DMS153 treated with DMSO at 0.1 percent for 48 hours (cell line): ENCODE data around the gene PTPRM.

ENCODE experiments used
- DNase-seq: peaks from one replicate; lab custom pipeline; 2025; ENCODE audit not compliant: unreplicated experiment; lab: John Stamatoyannopoulos, UW

Gene PTPRM

GRCh38 chr18:8296886-8297616, 729.9 kb downstream of the PTPRM start:
- no peak for DNase-seq

DNA sequence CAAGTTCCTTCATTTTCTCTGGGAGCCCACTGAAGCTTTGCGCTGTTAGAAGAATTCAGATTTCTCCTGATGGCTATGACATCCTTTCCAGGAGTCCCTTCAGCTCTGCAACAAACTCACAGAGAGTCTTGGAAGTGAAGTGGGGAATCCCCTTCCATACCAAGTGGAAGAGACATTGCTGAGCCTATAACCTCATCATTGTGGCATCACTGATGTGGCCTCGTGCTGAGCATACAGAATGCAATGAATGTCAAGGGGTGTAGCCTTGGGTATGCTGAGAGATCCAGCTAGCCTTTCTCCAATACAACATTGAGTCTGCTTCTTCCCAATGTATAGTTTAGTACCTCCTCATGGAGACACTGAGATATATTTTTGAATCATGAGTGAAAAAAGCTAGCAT, 731.1 kb downstream of the PTPRM start:
- DNase-seq: no peak

DNA sequence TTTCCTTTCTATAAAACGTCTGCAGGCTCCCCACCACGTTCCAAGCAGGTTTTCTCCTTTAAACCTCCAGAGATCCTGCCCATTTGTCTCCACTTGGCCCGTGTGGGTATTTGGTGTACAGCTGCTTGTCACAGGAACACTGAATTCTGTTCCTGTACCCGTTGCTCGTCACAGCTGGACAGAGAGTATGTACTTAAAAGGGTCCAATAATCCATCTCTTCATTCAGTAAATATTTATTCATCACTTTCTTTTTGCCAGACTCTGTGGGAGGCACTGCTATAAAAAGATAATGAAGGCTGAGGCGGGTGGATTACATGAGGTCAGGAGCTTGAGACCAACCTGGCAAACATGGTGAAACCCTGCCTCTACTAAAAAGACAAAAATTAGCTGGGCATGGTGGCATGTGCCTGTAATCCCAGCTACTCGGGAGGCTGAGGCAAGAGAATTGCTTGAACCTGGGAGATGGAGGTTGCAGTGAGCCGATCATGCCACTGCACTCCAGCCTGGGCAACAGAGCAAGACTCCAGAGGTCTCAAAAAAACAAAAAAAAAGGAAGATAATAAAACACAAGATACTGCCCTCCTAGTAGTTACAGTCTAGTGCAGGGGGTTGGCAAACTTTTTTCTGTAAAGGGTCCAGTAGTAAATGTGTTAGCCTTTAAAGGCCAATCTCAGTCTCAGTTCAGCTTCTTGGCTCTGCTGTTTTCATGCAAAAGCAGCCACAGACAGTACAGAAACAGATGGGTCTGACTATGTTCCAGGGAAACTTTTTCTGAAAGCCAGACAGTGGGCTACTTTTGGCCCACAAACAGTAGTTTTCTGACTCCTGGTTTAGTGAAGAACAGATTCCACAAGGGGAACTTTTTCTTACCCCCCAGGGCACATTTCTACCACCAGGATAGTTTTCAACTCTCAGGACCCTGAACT, 732.2 kb downstream of the PTPRM start:
- no peak for DNase-seq

DNA sequence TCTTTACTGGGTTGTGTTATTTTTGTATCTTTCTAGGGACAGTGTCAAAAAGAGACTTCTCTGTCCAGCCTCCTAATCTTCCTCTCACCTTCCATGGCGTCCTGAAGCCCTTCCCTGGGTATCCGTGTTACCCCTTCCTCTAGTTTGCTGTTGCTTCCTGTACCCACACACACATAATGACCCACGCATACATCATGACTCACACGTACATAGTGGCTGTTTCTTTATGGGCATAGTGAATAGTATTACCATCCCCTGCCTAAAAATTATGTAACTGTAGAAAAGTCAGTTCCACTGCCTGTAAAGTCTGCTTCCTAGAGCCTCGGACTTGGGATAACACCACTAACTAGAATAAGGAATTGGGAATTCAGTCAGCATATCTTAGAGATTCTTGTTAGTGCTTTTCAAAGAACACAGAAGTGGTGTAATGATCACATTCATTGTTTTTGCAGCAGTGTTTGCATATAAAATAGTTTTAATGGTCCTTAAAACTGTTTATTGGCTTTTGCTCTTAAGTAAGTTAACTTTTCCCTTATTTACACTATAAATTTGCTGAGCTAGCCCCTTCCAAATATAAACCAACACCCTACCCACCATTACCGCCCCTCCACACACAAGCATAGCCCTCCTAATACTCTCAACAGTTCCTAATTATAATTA, 733.8 kb downstream of the PTPRM start:
- DNase-seq: no peak

DNA sequence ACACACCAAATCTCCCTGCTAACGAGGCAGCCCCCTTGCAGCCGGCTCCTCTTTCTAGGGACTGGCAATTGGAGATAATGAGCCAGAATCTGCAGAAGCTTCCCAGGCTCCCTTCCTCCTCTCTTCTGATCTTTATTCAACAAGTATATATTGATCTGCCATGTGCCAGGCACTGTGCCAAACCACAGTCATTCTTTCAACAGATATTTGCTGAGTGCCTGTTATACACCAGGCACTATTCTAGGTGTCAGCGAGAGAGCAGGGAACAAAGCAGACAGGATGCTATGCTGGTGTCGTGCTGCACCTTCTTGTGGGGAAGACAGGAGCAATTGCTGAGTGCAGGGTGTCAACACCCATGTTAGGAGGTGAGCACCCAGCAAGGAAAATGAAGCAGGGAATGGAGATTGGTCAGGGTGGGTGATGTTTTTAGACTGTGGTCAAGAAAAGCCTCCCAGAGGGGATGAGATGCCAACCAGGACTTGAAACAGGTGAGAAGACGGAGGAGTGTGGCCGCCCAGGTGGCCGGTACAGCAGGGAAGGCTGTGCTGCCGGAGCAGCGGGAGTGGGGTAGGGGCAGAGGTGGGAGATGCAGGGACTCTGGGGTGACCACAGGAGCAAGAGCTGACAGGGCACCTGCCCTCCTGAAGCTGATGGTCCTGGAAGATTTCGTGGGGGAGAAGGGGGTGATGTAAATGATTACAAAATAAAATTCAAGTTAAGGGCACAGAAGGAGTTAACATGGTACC, 734.5 kb downstream of the PTPRM start:
- DNase-seq: peak; percentile 40

GRCh38 chr18:8303151-8303755, 736.1 kb downstream of the PTPRM start:
- no peak for DNase-seq

DNA sequence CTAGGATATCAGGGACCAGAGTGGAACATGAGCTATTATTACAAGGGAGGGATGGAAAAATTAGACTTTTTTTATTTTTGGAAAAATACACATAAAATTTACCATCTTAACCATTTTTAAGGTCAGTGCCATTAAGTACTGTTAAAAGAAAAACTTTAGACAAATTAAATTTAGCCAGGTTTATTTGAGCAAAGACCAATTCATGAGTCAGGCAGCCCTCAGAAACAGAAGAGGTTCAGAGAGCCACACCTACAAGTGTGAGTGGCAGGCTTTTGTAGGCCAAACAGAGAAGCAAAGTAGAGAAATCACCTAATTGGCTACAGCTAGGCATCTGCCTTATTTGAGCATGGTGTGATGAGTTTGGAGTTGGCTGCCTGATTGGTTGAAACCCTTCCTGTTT, 740.8 kb downstream of the PTPRM start:
- DNase-seq: no peak

DNA sequence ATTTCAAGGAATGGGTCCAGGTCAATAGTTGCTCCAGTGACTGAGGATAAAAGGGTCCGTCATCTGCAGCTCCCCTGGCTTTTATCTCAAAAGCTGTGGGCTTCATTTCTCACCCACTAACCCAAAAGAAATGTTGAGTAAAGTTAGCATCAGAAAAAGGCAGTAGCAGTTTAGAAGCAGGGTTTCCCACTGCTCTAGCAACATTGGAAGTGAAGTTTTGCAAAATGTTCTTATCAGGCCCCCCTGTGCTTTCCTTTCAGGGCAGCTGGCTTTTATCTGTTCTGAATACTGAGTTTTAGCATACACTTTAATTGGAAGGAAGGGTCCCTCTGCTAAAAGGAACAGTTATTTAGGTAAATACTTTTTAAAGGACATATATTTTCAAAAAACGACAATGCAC, 745.9 kb downstream of the PTPRM start:
- no peak for DNase-seq

- DNase-seq: no peak
Observed at GRCh38 chr18:8314124-8314523, 747.0 kb downstream of the PTPRM start.

DNA sequence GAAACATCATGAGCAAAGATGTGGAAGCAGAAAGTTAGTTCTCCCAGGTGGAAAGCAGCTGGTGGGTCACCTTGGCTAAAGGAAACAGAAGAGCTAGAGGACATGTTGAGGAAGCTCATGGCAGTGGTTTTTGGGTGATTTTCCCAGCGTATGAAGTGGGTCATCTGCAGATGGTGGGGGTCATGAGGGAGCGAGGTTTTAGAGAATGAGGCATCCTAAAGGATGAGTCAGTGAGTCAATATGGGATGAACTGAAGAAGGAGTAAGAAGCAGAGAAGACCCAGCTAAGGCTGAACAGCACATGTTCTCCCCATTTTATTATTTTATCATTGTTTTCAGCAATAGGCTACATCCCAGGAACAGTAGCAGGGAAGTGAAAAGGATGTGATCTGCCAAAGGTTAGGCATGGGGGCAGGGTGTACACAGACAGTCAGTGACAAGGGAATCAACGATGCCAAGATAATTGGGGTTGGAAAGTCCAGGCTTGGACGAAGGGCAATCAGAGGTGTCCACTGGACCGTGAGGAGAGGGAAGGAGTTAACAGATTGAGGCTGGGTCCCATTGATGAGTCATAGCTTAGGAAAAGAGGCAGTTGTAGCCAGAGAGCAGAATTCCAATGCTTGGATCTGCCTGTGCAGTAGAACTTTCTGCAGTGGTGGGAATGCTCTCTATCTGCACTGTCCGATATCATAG, 752.8 kb downstream of the PTPRM start:
- DNase-seq: no peak

DNA sequence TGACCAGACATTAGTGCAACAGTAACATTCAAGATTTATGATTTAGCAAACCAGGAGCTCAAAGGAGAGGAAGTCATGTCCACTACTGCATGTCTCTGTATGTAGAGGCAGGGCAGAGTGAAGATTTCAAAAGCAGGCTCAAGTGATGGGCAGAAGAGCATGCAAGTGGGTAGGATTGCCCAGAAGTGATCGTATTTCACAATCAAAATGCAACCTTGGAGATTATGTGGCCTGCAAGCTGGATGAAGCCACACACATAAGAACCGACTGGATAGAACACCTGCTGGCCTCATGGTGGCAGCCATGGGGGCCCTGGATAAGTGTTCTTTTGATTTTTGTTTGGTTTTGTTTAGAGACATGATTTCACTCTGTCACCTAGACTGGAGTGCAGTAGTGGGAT, 755.4 kb downstream of the PTPRM start:
- DNase-seq: no peak

DNA sequence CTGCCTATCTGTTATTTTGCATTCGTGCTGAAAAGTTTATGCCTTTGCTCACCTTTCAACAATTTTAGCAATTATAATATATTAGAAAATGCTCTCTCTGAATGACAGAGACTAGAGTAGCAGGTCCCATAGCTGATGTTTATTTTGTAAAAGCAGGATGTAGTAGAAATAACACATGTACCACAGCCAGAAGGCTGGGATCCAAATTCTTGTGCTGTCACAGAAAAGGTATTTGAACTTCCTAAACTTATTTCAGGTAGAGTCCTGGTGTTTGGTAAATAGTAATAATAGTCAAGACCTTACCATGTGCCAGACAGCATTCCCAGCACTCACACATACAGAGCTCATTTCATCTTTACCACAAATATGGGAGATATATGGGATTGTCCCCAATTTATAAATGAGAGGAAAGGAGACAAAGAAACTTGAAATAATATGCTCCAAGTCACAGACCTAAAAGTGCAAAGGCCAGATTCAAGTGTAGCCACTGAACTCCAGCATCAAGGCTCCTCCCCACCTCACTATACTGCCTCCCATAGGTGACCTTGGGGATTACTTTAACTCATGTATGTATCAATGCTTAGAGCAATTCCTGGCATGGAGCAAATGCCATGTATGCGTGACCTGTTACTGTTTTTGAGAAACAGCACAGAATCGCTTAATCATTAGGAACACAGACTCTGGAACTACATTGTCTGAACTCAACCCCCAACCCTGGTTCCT, 757.4 kb downstream of the PTPRM start:
- no peak for DNase-seq

- DNase-seq: no peak
Observed at GRCh38 chr18:8326763-8327394, 759.8 kb downstream of the PTPRM start.

- DNase-seq: no peak
Observed at GRCh38 chr18:8328126-8328525, 761.0 kb downstream of the PTPRM start.

GRCh38 chr18:8329186-8329771, 762.2 kb downstream of the PTPRM start:
- DNase-seq: no peak

GRCh38 chr18:8330575-8330974, 763.5 kb downstream of the PTPRM start:
- DNase-seq: no peak

DNA sequence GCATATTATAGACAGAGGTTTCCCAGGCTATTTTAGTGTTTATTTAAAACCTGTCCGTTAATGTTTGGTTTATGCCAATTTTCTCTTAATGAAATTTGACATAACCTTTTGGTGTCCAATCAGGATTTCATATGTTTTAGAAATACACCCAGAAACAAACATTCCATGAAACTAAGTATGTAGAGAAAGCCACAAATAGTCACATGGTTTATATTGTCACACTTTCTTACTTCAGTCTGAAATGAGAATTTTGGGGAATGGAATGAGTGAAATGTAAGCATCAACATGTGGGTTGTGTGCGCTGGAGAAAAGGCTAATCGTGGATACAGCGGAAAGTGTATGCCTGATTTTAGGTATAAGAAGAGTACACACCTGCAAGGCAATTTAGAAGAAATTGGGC, 765.2 kb downstream of the PTPRM start:
- no peak for DNase-seq

DNA sequence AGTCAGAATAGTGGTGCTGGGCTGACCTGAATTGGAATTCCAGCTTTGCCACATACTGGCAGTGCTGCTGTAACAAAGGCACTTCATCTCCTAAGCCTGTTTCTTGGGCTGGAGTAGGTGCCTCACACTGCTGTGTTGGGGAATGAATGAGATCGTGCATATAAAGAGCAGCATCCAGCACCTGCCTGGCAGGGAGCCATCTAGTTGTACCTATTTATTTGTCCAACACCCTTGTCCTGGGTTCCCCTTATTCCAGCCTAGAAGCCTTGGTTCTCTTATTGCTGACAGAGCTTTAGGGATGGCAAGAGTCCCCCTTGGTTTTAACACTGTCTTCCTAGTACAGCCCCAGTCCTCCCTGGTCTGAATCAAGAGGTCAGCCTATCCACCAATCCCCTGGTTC, 766.8 kb downstream of the PTPRM start:
- DNase-seq: no peak

- no peak for DNase-seq
Observed at GRCh38 chr18:8337211-8337610, 770.1 kb downstream of the PTPRM start.
